SK-N-MC (cell line): ENCODE data around the gene VEPH1.

Experiments used
- EZH2 ChIP-seq: fragments of 200-600 bp; sonication (generic); IDR thresholded peaks from one replicate; pipeline ENCODE4 v1.6.1; 2017; ENCODE audit warnings: antibody characterized with exemption
- FOXP2 ChIP-seq: optimal IDR thresholded peaks from 2 replicates; pipeline ENCODE3; 2011; ENCODE audit warnings: mild to moderate bottlenecking, moderate library complexity; ENCODE audit not compliant: insufficient read depth; ENCODE audit errors: extremely low read length, control extremely low read depth
- POLR2AphosphoS5 ChIP-seq: IDR thresholded peaks from 2 replicates; pipeline ENCODE4 v1.6.1; 2012; ENCODE audit warnings: mild to moderate bottlenecking, low read depth, low read length, borderline replicate concordance

GRCh38 chr3:157513585-157513984 is 10.4 kb upstream of the VEPH1 start:
- TF ChIP-seq POLR2AphosphoS5 (no peak), EZH2 (no peak), FOXP2 (no peak)
